GM18498 (cell line): ENCODE data around the gene SRPK1.

Experiments used
- ATAC-seq: cut with Tn5 transposase; IDR thresholded peaks from one replicate; pipeline ENCODE4 v1.9.1; 2021; ENCODE audit warnings: mild to moderate bottlenecking, moderate library complexity; ENCODE audit not compliant: unreplicated experiment

SRPK1 gene

DNA sequence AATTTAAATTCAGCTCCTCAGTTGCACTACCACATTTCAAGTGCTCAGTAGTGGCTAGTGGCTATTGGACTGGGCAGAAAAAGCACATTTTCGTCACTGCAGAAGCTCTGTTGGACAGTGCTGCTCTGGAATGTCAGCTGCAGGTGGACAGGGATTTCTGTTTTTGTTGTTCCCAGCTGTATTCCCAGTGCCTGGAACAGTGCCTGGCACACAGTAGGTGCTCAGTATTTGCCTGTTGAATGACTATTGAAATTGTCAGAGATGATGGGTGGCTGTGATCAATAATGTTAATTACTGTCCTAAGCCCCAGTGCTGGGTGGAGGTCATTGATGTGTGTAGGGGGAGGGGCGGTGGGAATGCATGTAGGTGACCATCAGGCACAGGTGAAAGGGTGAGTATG lies 134.6 kb downstream of the SRPK1 start:
- ATAC-seq = no peak

- no peak for ATAC-seq
Measured at GRCh38 chr6:35784200-35784599, 136.7 kb downstream of the SRPK1 start.
